Measurements from ENCODE around the gene STK16.
"Not testable (repeated sequence)": the region's sequence is repeated elsewhere in the genome, so short reads cannot be mapped to it uniquely, and the experiment has no call there.

The STK16 gene

GRCh38 chr2:219245148-219245898 is at the start of gene STK16, which contains the start of gene GLB1L:
Gene STK16, plus strand, starts transcription at chr2:219245479. Its CDS starts 521 bp downstream, at chr2:219246000.
Gene GLB1L, minus strand, starts transcription at chr2:219245444. Its CDS starts 1,871 bp downstream, at chr2:219243573.
- peak; percentile 94 for DNase-seq

- no peak for DNase-seq
These were observed 47.9 kb upstream of the STK16 start for GRCh38 chr2:219197388-219197787.

- no peak for DNase-seq
These were observed 46.3 kb upstream of the STK16 start for GRCh38 chr2:219198974-219199373.

- no peak for DNase-seq
These were observed 45.6 kb upstream of the STK16 start for GRCh38 chr2:219199470-219200211.

- DNase-seq = not testable (repeated sequence)
These were observed 44.6 kb upstream of the STK16 start for GRCh38 chr2:219200502-219201326.

- DNase-seq = not testable (repeated sequence)
These were observed 43.9 kb upstream of the STK16 start for GRCh38 chr2:219201331-219201730.

- DNase-seq = no peak
These were observed 40.7 kb upstream of the STK16 start for GRCh38 chr2:219204425-219205164.

- no peak for DNase-seq
These were observed 40.1 kb upstream of the STK16 start for GRCh38 chr2:219205165-219205538.

GRCh38 chr2:219205981-219206327 is 39.3 kb upstream of the STK16 start:
- DNase-seq = no peak

GRCh38 chr2:219206328-219207133 is 38.7 kb upstream of the STK16 start, which contains the start of gene ZFAND2B:
Gene ZFAND2B, plus strand, starts transcription at chr2:219206782. Its CDS starts 206 bp downstream, at chr2:219206988.
- DNase-seq = peak; percentile 97

- DNase-seq = no peak
These were observed 38.0 kb upstream of the STK16 start for GRCh38 chr2:219207134-219207883.

- no peak for DNase-seq
These were observed 37.2 kb upstream of the STK16 start for GRCh38 chr2:219207884-219208740.

GRCh38 chr2:219209236-219210195 is 35.8 kb upstream of the STK16 start:
- no peak for DNase-seq

GRCh38 chr2:219210196-219210885 is 34.9 kb upstream of the STK16 start:
- no peak for DNase-seq

- no peak for DNase-seq
These were observed 34.4 kb upstream of the STK16 start for GRCh38 chr2:219210886-219211362.

GRCh38 chr2:219213026-219213415 is 32.3 kb upstream of the STK16 start:
- DNase-seq = no peak

GRCh38 chr2:219213486-219214071 is 31.7 kb upstream of the STK16 start:
- no peak for DNase-seq

Data from activated CD4-positive, CD25-positive, alpha-beta regulatory T cell treated with anti-CD3 and anti-CD28 coated beads, Interleukin-2, amount 50 U/mL, for 72 hours (primary cell).